Naive B cell (primary cell): ENCODE measurements around the gene PPP1R3G. TPM values are rescaled to one million over a fixed set of nuclear protein-coding genes. Genes with fewer than 3 reads are reported as not detected.

Source experiments
- ATAC-seq, 2 donors: fragments of 150-1000 bp; cut with Tn5 transposase; 2 replicates each; pipeline ENCODE4 v1.10.0; 2021; ENCODE audit warnings: low read depth in 2 of 2, mild to moderate bottlenecking in 2 of 2, moderate library complexity in 2 of 2
- DNase-seq: peaks from one replicate; pipeline ENCODE4 v3.0.0; 2022
- H3K27ac Mint-ChIP-seq, 6 donors: one replicate each; pipeline ENCODE4 v1.8.0; 2020 to 2022; ENCODE audit warnings: mild to moderate bottlenecking in 6 of 6, mixed read lengths in 6 of 6, moderate library complexity in 5 of 6, inconsistent platforms in 2 of 6
- H3K27me3 Mint-ChIP-seq, 3 donors: one replicate each; pipeline ENCODE4 v1.8.0; 2021 to 2022; ENCODE audit warnings: mixed read lengths in 3 of 3, mild to moderate bottlenecking in 1 of 3
- H3K36me3 Mint-ChIP-seq, 2 donors: one replicate each; pipeline ENCODE4 v1.8.0; 2020 to 2022; ENCODE audit warnings: mixed read lengths in 2 of 2, inconsistent platforms in 1 of 2, mild to moderate bottlenecking in 1 of 2
- H3K4me1 Mint-ChIP-seq, 3 donors: one replicate each; pipeline ENCODE4 v1.8.0; 2020 to 2022; ENCODE audit warnings: mixed read lengths in 3 of 3, inconsistent platforms in 1 of 3, mild to moderate bottlenecking in 1 of 3, moderate library complexity in 1 of 3
- H3K4me3 Mint-ChIP-seq, 8 donors: one replicate each; pipeline ENCODE4 v1.8.0; 2020 to 2022; ENCODE audit warnings: mild to moderate bottlenecking in 8 of 8, mixed read lengths in 8 of 8, moderate library complexity in 8 of 8, inconsistent platforms in 2 of 8
- H3K9me3 Mint-ChIP-seq, 7 donors: one replicate each; pipeline ENCODE4 v1.8.0; 2020 to 2022; ENCODE audit warnings: mixed read lengths in 7 of 7, mild to moderate bottlenecking in 5 of 7, inconsistent platforms in 2 of 7, moderate library complexity in 1 of 7
- polyA plus RNA-seq, 6 donors: library from polyadenylated mRNA; unstranded; fragments of 300-500 nt; fragmentation: Illumina TruSeq; gene quantifications; one replicate each; pipeline ENCODE4 v1.2.3, GENCODE V29; 2021; ENCODE audit warnings: low read depth in 6 of 6

The PPP1R3G gene
- polyA plus RNA-seq, 6 donors from 2014 or later, result 0.11 TPM; not detected in 4

DNA sequence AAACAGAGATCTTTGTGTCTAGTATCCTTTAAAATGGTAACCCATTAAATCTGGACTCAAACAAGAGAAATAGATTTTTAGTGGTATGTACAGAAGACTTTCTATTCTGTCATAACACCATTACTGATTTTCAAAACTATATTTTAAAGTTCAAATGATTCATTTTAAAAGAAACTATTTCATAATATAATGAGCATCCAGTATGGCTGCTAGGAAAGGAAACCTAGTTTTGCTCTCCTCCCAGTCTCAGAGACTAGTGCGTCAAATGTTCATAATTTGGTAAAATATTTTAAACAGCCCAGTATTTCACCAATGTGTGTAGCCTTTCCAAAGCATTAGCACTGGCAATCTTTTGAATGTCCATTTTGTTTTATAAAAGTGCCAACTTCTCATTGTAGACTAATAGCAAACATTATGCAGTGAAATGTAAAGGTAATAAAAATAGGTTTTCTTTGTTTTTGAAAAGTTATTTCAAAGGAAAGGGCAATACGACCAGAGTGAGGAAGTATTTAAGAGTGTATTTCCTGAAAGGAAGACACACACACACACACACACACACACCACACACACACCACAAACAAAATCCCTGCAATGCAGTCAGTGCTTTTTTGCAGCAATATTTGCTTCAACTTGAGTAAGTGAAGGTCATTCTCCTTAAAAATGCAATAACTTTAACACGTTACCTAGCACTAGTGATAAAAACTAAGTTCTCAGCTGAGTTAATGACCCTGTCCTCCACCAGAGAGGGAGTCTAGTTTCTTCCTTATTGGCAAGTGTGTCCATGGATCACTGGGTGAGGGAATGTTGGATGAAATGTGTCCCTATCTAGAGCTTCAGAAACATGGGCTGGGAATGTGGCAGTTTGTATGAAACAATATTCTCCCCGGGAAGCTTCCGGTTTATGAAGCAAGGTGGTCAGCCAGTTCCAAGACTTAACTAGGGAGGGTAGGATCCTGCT, 4.6 kb downstream of the PPP1R3G start:
- ATAC-seq, result no peak
- peaks cover 4 to 18% (median 7%) of the 10 kb centered on the region in 3 donors for H3K27me3 Mint-ChIP-seq
- peaks cover 11 to 45% (median 14%) of the 10 kb centered on the region in 3 donors for H3K4me1 Mint-ChIP-seq

DNA sequence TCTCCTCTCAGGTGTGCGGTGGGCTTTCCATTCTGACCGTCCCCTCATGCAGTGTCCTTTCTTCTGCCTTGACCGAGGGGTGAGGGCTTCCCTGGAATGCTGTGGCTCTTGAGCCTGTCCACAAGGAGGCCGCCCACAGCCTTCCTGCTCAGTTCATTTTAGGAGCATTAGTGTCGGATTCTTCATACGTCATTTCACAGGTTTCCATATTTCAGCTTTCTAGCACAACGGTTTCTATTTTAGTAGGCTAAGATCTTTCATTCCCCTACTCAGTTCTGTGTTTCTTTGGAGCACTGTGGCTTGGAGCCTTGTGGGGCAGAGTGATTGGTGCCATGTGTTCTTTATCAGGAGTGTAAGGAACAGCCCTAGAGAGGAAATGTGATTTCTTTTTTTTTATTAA, 5.5 kb downstream of the PPP1R3G start:
- peaks cover 4 to 16% (median 7%) of the 10 kb centered on the region in 3 donors for H3K27me3 Mint-ChIP-seq
- ATAC-seq (no peak), DNase-seq (no peak)
- H3K9me3 Mint-ChIP-seq, result no peaks in the 10 kb centered on the region
- peaks cover 9 to 51% (median 15%) of the 10 kb centered on the region in 3 donors for H3K4me1 Mint-ChIP-seq
- H3K27ac Mint-ChIP-seq, result peak overlapping the region in 1 of 6 donors; percentile 61
- H3K4me3 Mint-ChIP-seq, result peak overlapping the region in 1 of 8 donors; percentile 44
- H3K36me3 Mint-ChIP-seq, result no peaks in the 10 kb centered on the region

More for the DNA sequence above, 4.6 kb downstream of the PPP1R3G start:
- Mint-ChIP-seq H3K9me3 (no peaks in the 10 kb centered on the region), H3K27ac (no peak overlapping the region), H3K4me3 (no peak overlapping the region), H3K36me3 (no peaks in the 10 kb centered on the region)
- DNase-seq, result no peak

DNA sequence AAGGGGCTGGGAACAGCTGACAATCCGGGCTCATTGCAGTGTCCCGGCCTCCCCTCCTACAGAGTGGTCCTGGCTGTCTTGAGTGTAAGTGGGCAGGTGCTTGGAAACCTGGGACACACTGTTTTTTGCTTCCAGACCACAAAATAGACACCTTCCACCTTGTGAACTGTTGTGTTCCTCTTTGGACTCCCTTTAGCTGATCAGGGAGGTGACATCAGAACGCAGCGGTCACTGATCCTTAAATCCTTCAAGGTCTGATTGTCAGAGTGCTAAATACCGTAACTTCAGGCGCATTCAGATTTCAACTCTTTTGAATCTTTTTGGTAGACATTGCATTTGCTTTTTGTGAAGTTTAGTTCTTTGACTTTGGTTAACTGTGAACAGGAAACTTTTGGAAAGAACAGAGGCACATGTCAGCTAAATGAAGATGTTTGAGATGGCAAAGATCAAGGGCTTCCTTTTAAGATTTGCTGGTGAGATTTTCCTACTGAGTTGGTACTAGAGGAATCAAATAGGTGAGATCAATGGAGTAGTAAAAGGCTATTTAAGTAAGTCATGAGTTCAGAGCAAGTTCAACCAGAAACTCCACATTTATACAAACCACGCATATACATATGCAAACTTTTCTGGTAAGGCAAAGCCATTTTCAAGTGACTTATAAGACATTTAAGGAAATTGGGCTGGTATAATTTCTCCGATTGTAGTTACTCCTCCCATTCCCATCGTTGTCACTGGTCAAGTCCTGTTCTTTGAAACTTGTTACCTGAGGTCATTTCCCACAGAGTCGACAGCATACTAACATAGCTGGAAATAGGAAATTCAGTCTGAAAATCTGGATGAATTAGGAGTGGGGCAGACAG, 6.3 kb downstream of the PPP1R3G start:
- Mint-ChIP-seq H3K27me3 (peaks cover 4 to 13% (median 7%) of the 10 kb centered on the region in 3 donors), H3K9me3 (no peaks in the 10 kb centered on the region), H3K27ac (peak overlapping the region in 4 of 6 donors; percentile 2 to 37 (median 10)), H3K4me3 (peak overlapping the region in 1 of 8 donors; percentile 36), H3K36me3 (no peaks in the 10 kb centered on the region), H3K4me1 (peaks cover 9 to 57% (median 15%) of the 10 kb centered on the region in 3 donors)
- ATAC-seq (peak; percentile 37 to 53), DNase-seq (no peak)

DNA sequence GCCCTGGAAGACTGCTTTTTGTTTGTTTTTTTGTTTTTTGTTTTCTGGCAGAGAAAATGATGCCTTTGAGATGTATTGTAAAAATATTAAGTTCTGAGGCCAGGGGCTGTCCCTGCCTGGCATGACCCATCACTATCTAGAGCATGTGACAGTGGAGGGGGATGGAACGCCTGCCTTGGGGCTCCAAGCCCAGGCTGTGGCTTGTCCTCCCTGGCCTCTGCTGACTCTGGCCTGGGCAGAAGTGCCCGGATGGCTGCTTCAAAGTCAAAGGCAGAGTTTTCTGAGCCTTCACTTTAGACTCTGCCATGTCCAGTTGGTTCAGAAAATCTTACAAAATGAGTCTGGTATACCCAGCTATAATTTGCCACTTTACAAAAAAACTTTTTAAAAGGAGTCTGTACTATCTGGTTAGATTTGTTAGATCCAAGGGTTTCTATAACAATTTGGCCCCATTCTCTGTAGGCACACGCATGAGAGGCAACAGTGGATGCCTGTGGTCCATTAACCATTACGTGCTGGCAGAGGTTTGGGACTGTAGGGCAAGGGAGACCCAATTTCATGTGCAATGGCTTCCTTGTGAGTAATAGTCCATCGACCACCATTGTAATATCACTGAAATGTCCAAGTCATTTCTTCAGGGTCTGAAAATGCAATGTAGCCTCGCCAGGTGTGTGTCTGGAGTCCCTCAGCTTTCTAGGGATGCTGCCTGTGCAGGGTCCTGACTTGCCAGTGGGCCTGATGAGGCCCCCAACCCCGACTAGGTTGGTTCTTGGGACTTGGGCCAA, 8.3 kb downstream of the PPP1R3G start:
- peaks cover 9 to 56% (median 15%) of the 10 kb centered on the region in 3 donors for H3K4me1 Mint-ChIP-seq
- H3K4me3 Mint-ChIP-seq, result peak overlapping the region in 2 of 8 donors; percentile 22 to 40
- ATAC-seq (no peak), DNase-seq (no peak)
- no peaks in the 10 kb centered on the region for H3K9me3 Mint-ChIP-seq
- H3K36me3 Mint-ChIP-seq, result no peaks in the 10 kb centered on the region
- peaks cover 0 to 4% (median 0%) of the 10 kb centered on the region in 3 donors for H3K27me3 Mint-ChIP-seq
- H3K27ac Mint-ChIP-seq, result no peak overlapping the region

DNA sequence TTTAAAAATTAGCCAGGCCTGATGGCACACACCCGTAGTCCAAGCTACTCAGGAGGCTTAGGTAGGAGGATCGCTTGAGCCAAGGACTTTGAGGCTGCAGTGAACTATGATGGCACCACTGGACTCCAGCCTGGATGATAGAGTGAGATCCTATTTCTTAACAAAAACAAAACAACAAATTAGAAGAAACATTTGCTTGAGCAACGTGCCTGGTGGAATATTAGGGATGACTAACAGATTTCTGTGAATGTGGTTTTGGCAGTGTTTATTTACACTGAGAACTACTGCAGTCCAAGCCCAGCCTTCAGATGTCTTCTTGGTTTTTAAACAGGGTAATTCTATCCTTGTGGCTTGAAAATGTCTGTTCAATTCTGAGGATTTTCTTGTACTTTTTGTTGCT, 9.2 kb downstream of the PPP1R3G start:
- H3K27me3 Mint-ChIP-seq, result no peaks in the 10 kb centered on the region
- DNase-seq, result no peak
- H3K4me3 Mint-ChIP-seq, result peak overlapping the region in 1 of 8 donors; percentile 53
- peaks cover 9 to 56% (median 15%) of the 10 kb centered on the region in 3 donors for H3K4me1 Mint-ChIP-seq
- H3K27ac Mint-ChIP-seq, result peak overlapping the region in 1 of 6 donors; percentile 46
- no peaks in the 10 kb centered on the region for H3K9me3 Mint-ChIP-seq
- ATAC-seq, result no peak
- no peaks in the 10 kb centered on the region for H3K36me3 Mint-ChIP-seq

DNA sequence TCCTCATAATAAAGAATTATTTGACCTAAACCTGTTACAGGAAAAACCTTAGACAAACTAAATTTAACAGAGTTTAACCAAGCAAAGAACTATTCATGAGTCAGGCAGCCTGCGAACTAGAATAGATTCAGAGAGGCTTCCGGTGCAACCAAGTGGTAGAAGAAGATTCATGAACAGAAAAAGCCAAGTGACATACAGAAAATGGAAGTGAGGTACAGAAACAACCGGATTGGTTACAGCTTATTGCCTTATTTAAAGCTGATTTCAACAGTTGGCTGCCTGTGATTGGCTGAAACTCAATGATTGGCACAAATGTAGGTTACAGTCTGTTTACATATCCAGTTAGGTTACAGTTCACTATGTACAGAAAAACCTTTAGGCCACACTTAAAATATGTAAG, 10.1 kb downstream of the PPP1R3G start:
- Mint-ChIP-seq H3K4me1 (peaks cover 9 to 48% (median 15%) of the 10 kb centered on the region in 3 donors), H3K27ac (peak overlapping the region in 1 of 6 donors; percentile 56), H3K27me3 (no peaks in the 10 kb centered on the region), H3K9me3 (no peaks in the 10 kb centered on the region), H3K36me3 (no peaks in the 10 kb centered on the region), H3K4me3 (peak overlapping the region in 2 of 8 donors; percentile 5 to 47)
- DNase-seq (no peak), ATAC-seq (peak; percentile 59 to 71)

DNA sequence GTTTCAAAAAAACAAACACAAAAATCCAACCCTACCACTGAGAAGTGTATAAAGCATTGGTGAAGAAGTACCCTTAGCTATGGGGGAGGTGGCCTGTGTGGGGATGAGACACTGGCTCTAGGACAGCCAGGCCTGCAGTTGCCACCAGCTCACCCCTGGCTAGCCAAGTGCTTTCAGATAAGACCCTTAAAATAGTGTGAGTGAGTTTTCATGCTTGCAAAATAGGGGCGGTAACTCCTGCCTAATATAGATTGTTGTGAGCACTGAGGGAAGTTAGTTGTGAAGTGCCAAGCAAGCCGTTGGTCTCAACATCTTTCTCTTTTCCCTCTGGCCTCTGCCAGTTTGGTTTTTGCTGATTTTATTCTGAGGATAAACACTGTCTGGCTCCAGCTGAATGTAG, 11.3 kb downstream of the PPP1R3G start:
- H3K27me3 Mint-ChIP-seq, result no peaks in the 10 kb centered on the region
- peaks cover 5 to 36% (median 9%) of the 10 kb centered on the region in 3 donors for H3K4me1 Mint-ChIP-seq
- H3K4me3 Mint-ChIP-seq, result no peak overlapping the region
- DNase-seq (no peak), ATAC-seq (no peak)
- H3K9me3 Mint-ChIP-seq, result no peaks in the 10 kb centered on the region
- H3K36me3 Mint-ChIP-seq, result no peaks in the 10 kb centered on the region
- H3K27ac Mint-ChIP-seq, result no peak overlapping the region

DNA sequence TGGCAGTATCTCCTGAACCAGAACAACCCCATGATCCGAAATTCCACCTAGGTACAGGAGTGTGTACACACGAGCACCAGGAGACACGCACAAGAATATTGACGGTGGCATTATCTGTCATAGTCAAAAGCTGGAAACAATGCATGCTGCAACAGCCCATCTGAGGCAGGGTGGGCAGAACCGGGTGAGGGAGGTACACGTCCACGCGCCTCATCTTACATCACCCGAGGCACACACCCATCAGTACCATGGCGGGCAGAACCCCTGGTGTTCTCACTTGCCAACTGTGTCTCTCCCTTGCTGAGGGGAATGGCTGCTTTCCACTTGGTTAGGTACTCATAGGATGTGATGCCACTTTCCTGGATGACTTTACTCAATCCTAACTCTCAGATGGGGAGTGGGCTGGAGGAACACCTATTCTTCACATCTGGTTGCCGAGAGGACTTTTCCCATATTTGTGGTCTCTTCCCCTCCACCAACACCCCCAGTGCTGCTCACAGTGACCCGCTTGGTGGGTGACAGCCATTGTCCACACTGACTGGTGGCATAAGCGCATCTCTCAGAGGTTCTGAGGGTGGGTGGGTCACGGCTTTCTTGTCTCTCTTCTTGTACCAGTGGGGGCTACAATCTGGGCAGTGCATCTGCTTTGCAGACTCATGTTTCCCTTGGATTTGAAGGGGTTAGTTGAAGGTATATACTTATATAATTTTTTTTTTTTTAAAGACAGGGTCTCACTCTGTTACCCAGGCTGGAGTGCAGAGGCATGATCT, 13.5 kb downstream of the PPP1R3G start:
- Mint-ChIP-seq H3K9me3 (peaks cover 0 to 1% (median 0%) of the 10 kb centered on the region in 7 donors), H3K36me3 (no peaks in the 10 kb centered on the region), H3K27me3 (no peaks in the 10 kb centered on the region), H3K4me1 (peaks cover 0 to 25% (median 4%) of the 10 kb centered on the region in 3 donors), H3K27ac (peak overlapping the region in 1 of 6 donors; percentile 80), H3K4me3 (no peak overlapping the region)
- ATAC-seq (no peak), DNase-seq (no peak)

DNA sequence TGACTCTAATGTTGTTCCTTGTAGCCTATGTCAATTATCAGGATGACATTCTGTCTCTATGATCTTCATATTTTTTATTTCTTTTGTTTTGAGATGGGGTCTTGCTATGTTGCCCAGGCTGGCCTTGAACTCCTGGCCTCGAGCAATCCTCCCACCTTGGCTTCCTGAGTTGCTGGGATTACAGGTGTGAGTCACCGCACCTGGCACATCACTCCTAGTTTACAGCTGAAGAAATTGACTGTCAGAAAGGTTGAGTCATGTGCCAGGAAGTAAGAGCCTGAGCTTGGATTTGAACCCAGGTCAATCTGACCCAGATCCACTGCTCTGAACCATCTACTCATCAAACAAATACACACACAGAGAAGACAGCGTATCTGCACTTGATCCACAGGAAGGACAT, 14.4 kb downstream of the PPP1R3G start:
- Mint-ChIP-seq H3K4me1 (peaks cover 0 to 24% (median 3%) of the 10 kb centered on the region in 3 donors), H3K27me3 (no peaks in the 10 kb centered on the region), H3K27ac (peak overlapping the region in 1 of 6 donors; percentile 62), H3K9me3 (peaks cover 0 to 1% (median 0%) of the 10 kb centered on the region in 7 donors), H3K4me3 (no peak overlapping the region), H3K36me3 (no peaks in the 10 kb centered on the region)
- DNase-seq, result no peak
- no peak for ATAC-seq

DNA sequence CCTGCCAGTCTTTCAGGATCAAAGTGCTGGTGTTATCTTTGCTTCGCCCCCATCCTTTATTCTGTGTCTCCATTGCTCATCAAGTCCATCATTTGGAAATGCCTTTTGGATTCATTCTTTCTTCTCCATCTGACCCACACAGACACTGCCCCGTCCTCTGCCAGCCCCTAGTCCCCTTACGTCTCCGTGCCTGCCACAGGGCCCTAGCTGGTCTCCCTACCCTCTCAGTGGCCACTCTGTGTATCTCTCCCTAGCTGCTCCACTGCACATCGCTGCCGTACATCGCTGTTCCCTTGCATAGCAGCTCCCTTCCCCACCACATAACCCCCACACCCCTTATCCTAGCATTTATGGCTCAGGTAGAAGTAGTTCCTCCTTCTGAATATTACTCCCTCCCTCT, 15.7 kb downstream of the PPP1R3G start:
- ATAC-seq, result no peak
- Mint-ChIP-seq H3K36me3 (no peaks in the 10 kb centered on the region), H3K27me3 (no peaks in the 10 kb centered on the region), H3K4me1 (peaks cover 0 to 13% (median 0%) of the 10 kb centered on the region in 3 donors), H3K27ac (no peak overlapping the region), H3K9me3 (peaks cover 0 to 1% (median 0%) of the 10 kb centered on the region in 7 donors), H3K4me3 (no peak overlapping the region)
- no peak for DNase-seq

DNA sequence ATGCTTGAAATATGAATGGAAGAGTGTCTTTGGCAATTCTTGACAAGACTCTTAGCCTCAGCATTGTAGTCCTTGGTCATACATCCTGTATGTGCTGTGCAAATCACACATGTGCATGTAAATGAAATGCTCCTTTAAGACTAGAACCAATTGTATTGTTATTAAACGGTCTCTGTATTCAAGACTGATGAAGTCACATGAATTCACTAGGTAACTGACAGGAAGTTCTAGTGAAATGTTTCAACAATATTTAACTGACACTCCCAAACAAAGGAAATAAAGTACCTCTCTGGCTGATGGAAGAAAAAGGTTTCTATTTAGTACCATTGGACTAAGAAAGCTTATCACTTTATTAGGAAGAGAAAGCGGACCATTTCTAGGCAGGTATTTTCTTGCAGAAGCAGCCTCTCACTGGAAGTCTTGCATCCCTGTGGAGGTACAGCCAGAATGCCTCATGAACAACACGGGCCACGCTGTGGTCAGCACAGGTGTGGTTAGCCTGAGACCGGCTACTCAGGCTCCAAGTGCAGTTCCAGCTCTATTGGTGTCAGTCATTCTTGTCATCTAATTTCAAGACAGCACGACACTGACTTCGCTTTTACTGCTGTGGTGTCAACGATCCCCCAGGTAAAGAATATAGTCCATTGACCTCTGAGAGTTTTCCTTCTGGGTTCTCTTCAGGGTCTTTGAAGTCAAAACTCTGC, 17.3 kb downstream of the PPP1R3G start:
- Mint-ChIP-seq H3K4me3 (no peak overlapping the region), H3K27me3 (no peaks in the 10 kb centered on the region), H3K27ac (no peak overlapping the region), H3K4me1 (no peaks in the 10 kb centered on the region), H3K36me3 (no peaks in the 10 kb centered on the region), H3K9me3 (peaks cover 0 to 1% (median 0%) of the 10 kb centered on the region in 7 donors)
- ATAC-seq (no peak), DNase-seq (no peak)

DNA sequence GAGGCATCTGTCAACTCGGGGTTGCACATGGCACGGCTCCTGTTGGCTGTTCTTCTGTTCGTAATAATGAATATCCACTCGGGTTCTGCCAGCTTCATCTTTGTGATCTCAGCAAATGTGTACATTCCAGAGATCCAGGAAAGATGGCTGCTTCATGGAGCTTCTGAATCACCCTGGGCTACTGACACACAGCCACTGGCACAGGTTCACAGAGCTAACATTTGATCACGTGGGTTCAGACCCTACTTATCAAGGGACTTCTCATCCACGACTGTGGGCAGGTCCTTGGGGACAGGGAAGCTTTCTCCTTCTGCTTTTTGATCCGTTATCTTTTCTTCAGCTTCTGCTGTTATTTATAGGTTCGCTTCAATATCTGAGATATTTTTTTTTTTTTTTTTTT, 18.1 kb downstream of the PPP1R3G start:
- no peaks in the 10 kb centered on the region for H3K36me3 Mint-ChIP-seq
- no peaks in the 10 kb centered on the region for H3K4me1 Mint-ChIP-seq
- no peak overlapping the region for H3K4me3 Mint-ChIP-seq
- H3K9me3 Mint-ChIP-seq, result peaks cover 0 to 1% (median 0%) of the 10 kb centered on the region in 7 donors
- no peak for DNase-seq
- H3K27ac Mint-ChIP-seq, result no peak overlapping the region
- ATAC-seq, result no peak
- H3K27me3 Mint-ChIP-seq, result no peaks in the 10 kb centered on the region
